HEK293 (cell line): ENCODE results near the gene VRK1.

Experiments
- CTCF ChIA-PET: fragments of 350-600 bp; formaldehyde crosslinking; extraction: SDS; loops from one replicate; lab custom pipeline; 2021; ENCODE audit warnings: antibody characterized with exemption; lab: Yijun Ruan, JAX
- POLR2A ChIA-PET: fragments of 300-600 bp; formaldehyde crosslinking; extraction: SDS; loops from one replicate; lab custom pipeline; 2020; ENCODE audit warnings: antibody characterized with exemption, inconsistent platforms; lab: Yijun Ruan, JAX
- H3K27ac ChIP-seq: fragments of 200-500 bp; sonication (Bioruptor generic); 2 replicates; pipeline ENCODE4 v1.5.1; 2014; ENCODE audit warnings: low read depth, low read length, control low read depth, inconsistent platforms; ENCODE audit errors: extremely low read depth
- H3K36me3 ChIP-seq, 2 experiments: fragments of 200-500 bp in 1 of 2; sonication (Bioruptor generic) in 1 of 2; 1 replicate in 1 of 2; 2 replicates in 1 of 2; pipeline ENCODE4 v1.5.1; 2014 to 2017; ENCODE audit warnings: inconsistent platforms in 2 of 2, low read length in 2 of 2; ENCODE audit not compliant: control insufficient read depth in 2 of 2, insufficient read depth in 1 of 2
- H3K4me1 ChIP-seq: fragments of 200-500 bp; sonication (Bioruptor generic); 2 replicates; pipeline ENCODE4 v1.5.1; 2014; ENCODE audit warnings: mild to moderate bottlenecking, low read length, inconsistent platforms; ENCODE audit not compliant: control insufficient read depth, insufficient read depth
- H3K4me3 ChIP-seq: 2 replicates; pipeline ENCODE4 v1.5.1; 2011; ENCODE audit warnings: low read depth, mild to moderate bottlenecking, control low read depth, low read length, moderate library complexity
- H3K9me3 ChIP-seq: fragments of 200-500 bp; sonication (Bioruptor generic); 2 replicates; pipeline ENCODE4 v1.5.1; 2014; ENCODE audit warnings: low read depth, low read length, inconsistent platforms; ENCODE audit not compliant: control insufficient read depth, insufficient read depth
- CTCF ChIP-seq: fragments of 450-650 bp; formaldehyde crosslinking; IDR thresholded peaks from 2 replicates; pipeline ENCODE4 v1.5.1; 2016; ENCODE audit warnings: missing biosample characterization, missing genetic modification characterization
- GLIS2 ChIP-seq: fragments of 450-650 bp; formaldehyde crosslinking; IDR thresholded peaks from 2 replicates; pipeline ENCODE4 v1.5.1; 2016; ENCODE audit warnings: missing biosample characterization, missing genetic modification characterization
- KLF16 ChIP-seq: fragments of 450-650 bp; formaldehyde crosslinking; IDR thresholded peaks from 2 replicates; pipeline ENCODE4 v1.5.1; 2017; ENCODE audit warnings: missing biosample characterization, missing genetic modification characterization
- PRDM2 ChIP-seq: fragments of 450-650 bp; formaldehyde crosslinking; IDR thresholded peaks from 2 replicates; pipeline ENCODE4 v1.5.1; 2016; ENCODE audit warnings: missing biosample characterization, missing genetic modification characterization, borderline replicate concordance
- ZBTB20 ChIP-seq: fragments of 450-650 bp; formaldehyde crosslinking; IDR thresholded peaks from 2 replicates; pipeline ENCODE4 v1.5.1; 2016; ENCODE audit warnings: missing biosample characterization, missing genetic modification characterization
- ZBTB26 ChIP-seq: fragments of 450-650 bp; formaldehyde crosslinking; optimal IDR thresholded peaks from 2 replicates; pipeline ENCODE3; 2016; ENCODE audit warnings: missing biosample characterization, mild to moderate bottlenecking, missing genetic modification characterization
- ZIC2 ChIP-seq: fragments of 450-650 bp; formaldehyde crosslinking; IDR thresholded peaks from 2 replicates; pipeline ENCODE4 v1.5.1; 2016; ENCODE audit warnings: missing biosample characterization, missing genetic modification characterization
- ZNF18 ChIP-seq: fragments of 450-650 bp; formaldehyde crosslinking; IDR thresholded peaks from 2 replicates; pipeline ENCODE4 v1.5.1; 2016; ENCODE audit warnings: missing biosample characterization, missing genetic modification characterization
- ZNF335 ChIP-seq: fragments of 450-650 bp; formaldehyde crosslinking; conservative IDR thresholded peaks from 2 replicates; pipeline ENCODE4 v1.5.1; 2016; ENCODE audit warnings: missing biosample characterization, missing genetic modification characterization
- ZNF341 ChIP-seq: fragments of 450-650 bp; formaldehyde crosslinking; IDR thresholded peaks from 2 replicates; pipeline ENCODE4; 2016; ENCODE audit warnings: low read depth, missing biosample characterization, missing genetic modification characterization
- ZNF501 ChIP-seq: fragments of 450-650 bp; formaldehyde crosslinking; IDR thresholded peaks from 2 replicates; pipeline ENCODE4 v1.5.1; 2016; ENCODE audit warnings: missing biosample characterization, missing genetic modification characterization
- ZNF571 ChIP-seq: fragments of 450-650 bp; formaldehyde crosslinking; IDR thresholded peaks from 2 replicates; pipeline ENCODE4 v1.5.0; 2017; ENCODE audit warnings: missing biosample characterization, missing genetic modification characterization
- ZNF600 ChIP-seq: fragments of 450-650 bp; formaldehyde crosslinking; IDR thresholded peaks from 2 replicates; pipeline ENCODE4 v1.5.1; 2016; ENCODE audit warnings: missing biosample characterization, missing genetic modification characterization
- ZNF785 ChIP-seq: fragments of 450-650 bp; formaldehyde crosslinking; IDR thresholded peaks from 2 replicates; pipeline ENCODE4 v1.5.1; 2016; ENCODE audit warnings: missing biosample characterization, missing genetic modification characterization
- ZNF837 ChIP-seq: fragments of 450-650 bp; formaldehyde crosslinking; IDR thresholded peaks from 2 replicates; pipeline ENCODE4 v1.5.1; 2016; ENCODE audit warnings: missing biosample characterization, missing genetic modification characterization
- ZXDB ChIP-seq: fragments of 450-650 bp; formaldehyde crosslinking; IDR thresholded peaks from 2 replicates; pipeline ENCODE4 v1.5.1; 2016; ENCODE audit warnings: missing biosample characterization, missing genetic modification characterization

Gene VRK1

GRCh38 chr14:96797582-96798349, 584 bp downstream of the VRK1 start:
- TF ChIP-seq ZXDB (tag by site-specific recombination) (peak; percentile 55), ZBTB20 (tag by site-specific recombination) (0 out of 2 replicates have a peak, but pooled peaks have one; percentile 14), ZNF18 (tag by site-specific recombination) (no peak), ZNF785 (tag by site-specific recombination) (no peak), CTCF (tag by site-specific recombination) (0 out of 2 replicates have a peak, but pooled peaks have one; percentile 16), ZBTB26 (tag by site-specific recombination) (peak; percentile 86), ZNF571 (no peak), ZNF335 (peak; percentile 94), ZNF837 (tag by site-specific recombination) (peak; percentile 21; the same call in 1 of the 2 replicates), GLIS2 (tag by site-specific recombination) (peak; percentile 40; the same call in 1 of the 2 replicates), ZNF341 (tag by site-specific recombination) (0 out of 2 replicates have a peak, but pooled peaks have one; percentile 9), ZIC2 (tag by site-specific recombination) (0 out of 2 replicates have a peak, but pooled peaks have one; percentile 12), KLF16 (tag by site-specific recombination) (no peak), ZNF501 (tag by site-specific recombination) (peak; percentile 21; the same call in 1 of the 2 replicates), ZNF600 (0 out of 2 replicates have a peak, but pooled peaks have one; percentile 66)
- H3K4me3 ChIP-seq = peak overlapping the region; percentile 90
- H3K36me3 ChIP-seq = no peaks in the 10 kb centered on the region
- peaks cover 17% of the 10 kb centered on the region; the same call in 1 of the 2 replicates for H3K4me1 ChIP-seq
- ChIA-PET CTCF (interaction anchor here (0.9 kb wide), 1 partner anchor 56 kb away, joined by 3 read pairs; no protein-coding TSS in a partner anchor), POLR2A (interaction anchor here (1.1 to 1.6 kb wide), 4 partner anchors 8 to 40 kb away, joined by 3 to 14 read pairs (median 6); no protein-coding TSS in a partner anchor)
- no peaks in the 10 kb centered on the region for H3K9me3 ChIP-seq
- peak overlapping the region; percentile 93 for H3K27ac ChIP-seq

- CTCF ChIA-PET = no interaction called here
- Histone ChIP-seq H3K4me3 (no peak overlapping the region; the same call in 1 of the 2 replicates), H3K4me1 (peaks cover 17% of the 10 kb centered on the region; the same call in 1 of the 2 replicates), H3K27ac (no peak overlapping the region), H3K9me3 (no peaks in the 10 kb centered on the region), H3K36me3 (no peaks in the 10 kb centered on the region)
- no peak for TF ChIP-seq PRDM2 (tag by site-specific recombination)
- POLR2A ChIA-PET = no interaction called here
Measured at GRCh38 chr14:96798956-96799355, 1.8 kb downstream of the VRK1 start.
